Measurements from ENCODE around the gene CHRM4. TPM values are rescaled to one million over a fixed set of nuclear protein-coding genes. Genes with fewer than 3 reads are reported as not detected.

Gene CHRM4
- total RNA-seq, 2 donors from 2014 or later: 0.42 to 0.49 TPM

- intact Hi-C loops (cut with DNase I): no loop called here
- peak overlapping the region; percentile 91 to 93 for H3K9ac ChIP-seq (ENCODE audit: low read depth in 2 of 2, low read length in 2 of 2)
- H3K4me3 ChIP-seq: peak overlapping the region; percentile 95
- H3K4me1 ChIP-seq: peaks cover 17% of the 10 kb centered on the region
- peak; percentile 70 for DNase-seq
- H3K27me3 ChIP-seq: no peaks in the 10 kb centered on the region
- peak overlapping the region; percentile 44 for H3K27ac ChIP-seq
- no peak for TF ChIP-seq CTCF (IDR thresholded peaks at IDR 0.05)
- H3K9me3 ChIP-seq: no peaks in the 10 kb centered on the region
- H3K36me3 ChIP-seq: no peaks in the 10 kb centered on the region
Measured at GRCh38 chr11:46348566-46349401, 42.8 kb downstream of the CHRM4 start.

GRCh38 chr11:46347637-46348311 is 43.8 kb downstream of the CHRM4 start:
- H3K9me3 ChIP-seq: no peaks in the 10 kb centered on the region
- H3K27me3 ChIP-seq: no peaks in the 10 kb centered on the region
- peak; percentile 43 for DNase-seq
- intact Hi-C loops (cut with DNase I): no loop called here
- H3K4me1 ChIP-seq: peaks cover 17% of the 10 kb centered on the region
- TF ChIP-seq CTCF (IDR thresholded peaks at IDR 0.05): no peak
- peak overlapping the region; percentile 95 for H3K4me3 ChIP-seq
- peak overlapping the region; percentile 91 to 93 for H3K9ac ChIP-seq (ENCODE audit: low read depth in 2 of 2, low read length in 2 of 2)
- H3K27ac ChIP-seq: peak overlapping the region; percentile 44
- H3K36me3 ChIP-seq: no peaks in the 10 kb centered on the region

- intact Hi-C loops (cut with DNase I): no loop called here
- Histone ChIP-seq H3K4me1 (peaks cover 15% of the 10 kb centered on the region), H3K27ac (peak within 1 kb of the TSS; percentile 44), H3K36me3 (no peaks in the 10 kb centered on the region), H3K27me3 (no peaks in the 10 kb centered on the region), H3K9me3 (no peaks in the 10 kb centered on the region), H3K4me3 (peak within 1 kb of the TSS; percentile 95), H3K9ac (ENCODE audit: low read depth in 2 of 2, low read length in 2 of 2) (peak within 1 kb of the TSS; percentile 91 to 93)
- DNase-seq: peak; percentile 81
- peak; percentile 54 for TF ChIP-seq CTCF (IDR thresholded peaks at IDR 0.05)
Measured at GRCh38 chr11:46346886-46347636, 44.5 kb downstream of the CHRM4 start, which contains the start of gene DGKZ. Gene DGKZ, plus strand, starts transcription at chr11:46347463. Its CDS starts 197 bp downstream, at chr11:46347660.

- H3K27me3 ChIP-seq: no peaks in the 10 kb centered on the region
- H3K4me3 ChIP-seq: peak overlapping the region; percentile 26
- H3K4me1 ChIP-seq: peaks cover 8% of the 10 kb centered on the region
- no peaks in the 10 kb centered on the region for H3K36me3 ChIP-seq
- H3K27ac ChIP-seq: peak overlapping the region; percentile 4
- H3K9me3 ChIP-seq: no peaks in the 10 kb centered on the region
- TF ChIP-seq CTCF (IDR thresholded peaks at IDR 0.05): no peak
- intact Hi-C loops (cut with DNase I): no loop called here
- no peak for DNase-seq
- peak overlapping the region; percentile 32 to 44 for H3K9ac ChIP-seq (ENCODE audit: low read depth in 2 of 2, low read length in 2 of 2)
Measured at GRCh38 chr11:46345881-46346484, 45.6 kb downstream of the CHRM4 start.

GRCh38 chr11:46345131-46345597 is 46.4 kb downstream of the CHRM4 start:
- no peaks in the 10 kb centered on the region for H3K27me3 ChIP-seq
- intact Hi-C loops (cut with DNase I): no loop called here
- no peaks in the 10 kb centered on the region for H3K36me3 ChIP-seq
- H3K4me3 ChIP-seq: peak overlapping the region; percentile 26
- DNase-seq: no peak
- no peak for TF ChIP-seq CTCF (IDR thresholded peaks at IDR 0.05)
- peak overlapping the region; percentile 4 for H3K27ac ChIP-seq
- H3K9ac ChIP-seq (ENCODE audit: low read depth in 2 of 2, low read length in 2 of 2): peak overlapping the region; percentile 16 to 32
- H3K9me3 ChIP-seq: no peaks in the 10 kb centered on the region
- H3K4me1 ChIP-seq: peaks cover 8% of the 10 kb centered on the region

Data from colonic mucosa (tissue), 4 donors.